Measurements from ENCODE around the gene ARHGAP9.
"Not testable (repeated sequence)": the region's sequence is repeated elsewhere in the genome, so short reads cannot be mapped to it uniquely, and the experiment has no call there.

Gene ARHGAP9

DNA sequence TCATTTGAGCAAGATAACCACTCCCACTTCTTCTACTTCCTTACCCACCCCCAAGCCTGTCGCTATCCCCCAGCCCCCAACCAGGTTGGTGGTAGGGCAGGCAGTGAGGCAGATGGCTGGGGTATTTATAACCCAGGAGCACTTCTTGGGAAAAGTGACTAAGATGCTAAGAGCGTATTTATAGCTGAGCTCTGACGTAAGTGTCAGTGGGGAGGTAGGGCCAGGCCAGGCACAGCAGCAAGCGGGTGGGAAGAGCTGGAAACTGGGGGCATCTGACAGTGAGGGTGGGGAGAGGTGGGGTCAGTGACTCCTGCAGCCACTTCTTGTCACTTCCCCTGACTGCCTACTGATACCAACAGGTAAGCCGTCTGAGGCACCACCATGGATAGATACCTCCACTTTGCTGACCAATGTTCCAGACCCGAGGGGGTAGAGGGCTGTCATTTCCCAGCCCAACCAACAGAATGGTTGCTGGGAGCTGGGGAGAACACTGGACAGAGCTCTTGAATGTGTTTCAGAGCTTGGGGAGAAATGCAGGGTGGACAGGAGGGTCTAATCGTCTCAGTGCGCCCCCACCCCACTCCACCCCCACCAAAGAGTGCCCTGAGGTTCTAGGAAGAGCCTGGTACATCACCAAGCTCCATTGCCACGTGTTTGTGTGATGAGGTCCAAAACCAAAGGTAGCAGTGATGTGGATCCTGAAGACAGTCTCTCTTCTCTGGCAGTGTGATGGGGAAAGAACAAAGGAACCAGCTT is 27.3 kb downstream of the ARHGAP9 start:
- no peaks in the 10 kb centered on the region for H3K27me3 ChIP-seq (ENCODE audit: control insufficient read depth, insufficient read depth, low read length)
- peaks cover 28% of the 10 kb centered on the region for H3K4me1 ChIP-seq (ENCODE audit: control insufficient read depth, low read depth, low read length)
- H3K36me3 ChIP-seq (ENCODE audit: control insufficient read depth, low read depth, low read length), result no peaks in the 10 kb centered on the region
- H3K9ac ChIP-seq (ENCODE audit: low read length), result no peak overlapping the region
- H3K4me3 ChIP-seq (ENCODE audit: low read length), result no peak overlapping the region
- no peaks in the 10 kb centered on the region for H3K9me3 ChIP-seq (ENCODE audit: control insufficient read depth, low read depth, low read length)
- H3K27ac ChIP-seq (ENCODE audit: low read length), result no peak overlapping the region

DNA sequence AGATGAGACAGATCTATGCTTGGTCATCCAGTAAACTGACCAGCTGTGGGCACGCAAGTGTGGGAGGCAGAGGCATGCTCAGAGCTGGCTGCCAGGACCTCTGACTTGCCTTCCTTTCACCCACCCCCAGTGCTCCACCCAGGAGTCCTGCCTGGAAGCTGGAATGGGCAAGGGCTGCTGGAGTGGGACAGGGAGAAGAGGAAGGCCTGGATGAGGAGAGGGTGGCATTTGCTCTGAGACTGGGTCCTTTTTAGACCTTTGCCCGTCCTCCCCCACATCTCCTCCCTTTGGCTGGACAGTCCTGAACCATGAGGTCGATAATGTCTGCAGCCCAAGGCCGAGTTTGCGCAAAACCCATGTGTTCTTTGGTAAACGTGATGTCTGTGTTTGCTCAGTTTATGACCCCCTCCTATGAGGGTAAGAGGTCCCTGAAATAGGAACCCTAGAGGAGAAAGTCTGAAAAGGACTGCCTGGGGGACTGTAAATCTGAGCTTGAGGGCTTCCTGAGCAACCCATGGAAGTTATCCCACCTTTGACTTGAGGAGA is 28.4 kb downstream of the ARHGAP9 start:
- no peak overlapping the region for H3K9ac ChIP-seq (ENCODE audit: low read length)
- no peaks in the 10 kb centered on the region for H3K9me3 ChIP-seq (ENCODE audit: control insufficient read depth, low read depth, low read length)
- no peak overlapping the region for H3K4me3 ChIP-seq (ENCODE audit: low read length)
- H3K36me3 ChIP-seq (ENCODE audit: control insufficient read depth, low read depth, low read length), result no peaks in the 10 kb centered on the region
- H3K4me1 ChIP-seq (ENCODE audit: control insufficient read depth, low read depth, low read length), result peaks cover 28% of the 10 kb centered on the region
- no peak overlapping the region for H3K27ac ChIP-seq (ENCODE audit: low read length)
- no peaks in the 10 kb centered on the region for H3K27me3 ChIP-seq (ENCODE audit: control insufficient read depth, insufficient read depth, low read length)

DNA sequence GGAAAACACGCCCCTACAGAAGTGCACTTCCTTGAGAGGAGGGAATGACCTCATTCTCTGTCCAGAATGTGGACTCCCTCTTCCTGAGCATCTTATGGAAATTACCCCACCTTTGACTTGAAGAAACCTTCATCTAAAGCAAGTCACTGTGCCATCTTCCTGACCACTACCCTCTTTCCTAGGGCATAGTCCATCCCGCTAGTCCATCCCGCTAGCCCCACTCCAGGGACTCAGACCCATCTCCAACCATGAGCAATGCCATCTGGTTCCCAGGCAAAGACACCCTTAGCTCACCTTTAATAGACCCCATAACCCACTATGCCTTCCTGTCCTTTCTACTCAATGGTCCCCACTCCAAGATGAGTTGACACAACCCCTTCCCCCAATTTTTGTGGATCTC is 29.6 kb downstream of the ARHGAP9 start:
- Histone ChIP-seq H3K27ac (ENCODE audit: low read length) (no peak overlapping the region), H3K9ac (ENCODE audit: low read length) (no peak overlapping the region), H3K36me3 (ENCODE audit: control insufficient read depth, low read depth, low read length) (no peaks in the 10 kb centered on the region), H3K4me1 (ENCODE audit: control insufficient read depth, low read depth, low read length) (peaks cover 18% of the 10 kb centered on the region), H3K4me3 (ENCODE audit: low read length) (no peak overlapping the region), H3K27me3 (ENCODE audit: control insufficient read depth, insufficient read depth, low read length) (no peaks in the 10 kb centered on the region), H3K9me3 (ENCODE audit: control insufficient read depth, low read depth, low read length) (no peaks in the 10 kb centered on the region)

DNA sequence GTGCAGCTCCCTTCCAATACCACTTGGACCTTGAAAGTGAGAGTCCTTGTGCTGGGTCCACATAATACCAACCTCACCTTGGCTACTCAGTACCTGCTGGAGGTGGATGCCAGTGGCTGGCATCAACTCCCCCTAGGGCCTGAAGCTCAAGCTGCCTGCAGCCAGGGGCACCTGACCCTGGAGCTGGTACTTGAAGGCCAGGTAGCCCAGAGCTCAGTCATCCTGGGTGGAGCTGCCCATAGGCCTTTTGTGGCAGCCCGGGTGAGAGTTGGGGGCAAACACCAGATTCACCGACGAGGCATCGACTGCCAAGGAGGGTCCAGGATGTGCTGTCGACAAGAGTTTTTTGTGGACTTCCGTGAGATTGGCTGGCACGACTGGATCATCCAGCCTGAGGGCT is 30.3 kb downstream of the ARHGAP9 start:
- Histone ChIP-seq H3K9me3 (ENCODE audit: control insufficient read depth, low read depth, low read length) (no peaks in the 10 kb centered on the region), H3K9ac (ENCODE audit: low read length) (no peak overlapping the region), H3K4me3 (ENCODE audit: low read length) (no peak overlapping the region), H3K27me3 (ENCODE audit: control insufficient read depth, insufficient read depth, low read length) (no peaks in the 10 kb centered on the region), H3K27ac (ENCODE audit: low read length) (no peak overlapping the region), H3K4me1 (ENCODE audit: control insufficient read depth, low read depth, low read length) (peaks cover 11% of the 10 kb centered on the region), H3K36me3 (ENCODE audit: control insufficient read depth, low read depth, low read length) (no peaks in the 10 kb centered on the region)

DNA sequence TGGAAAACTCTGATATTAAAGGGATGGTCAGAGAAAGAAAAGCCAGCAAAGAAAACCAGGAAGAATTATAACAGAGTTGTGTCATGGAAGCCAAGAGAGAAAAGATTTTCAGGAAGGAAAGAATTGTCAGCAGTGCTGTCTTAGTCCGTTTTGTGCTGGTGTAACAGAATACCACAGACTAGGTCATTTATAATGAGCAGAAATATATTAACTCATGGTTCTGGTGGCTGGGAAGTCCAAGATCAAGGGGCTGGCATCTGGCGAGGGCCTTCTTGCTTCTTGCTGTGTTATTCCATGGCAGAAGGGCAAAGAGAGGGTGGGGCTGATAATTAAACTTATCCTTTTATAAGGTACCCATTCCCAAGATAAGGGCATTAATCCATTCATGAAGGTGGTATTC is 31.0 kb downstream of the ARHGAP9 start:
- Histone ChIP-seq H3K27me3 (ENCODE audit: control insufficient read depth, insufficient read depth, low read length) (no peaks in the 10 kb centered on the region), H3K4me1 (ENCODE audit: control insufficient read depth, low read depth, low read length) (peaks cover 11% of the 10 kb centered on the region), H3K36me3 (ENCODE audit: control insufficient read depth, low read depth, low read length) (no peaks in the 10 kb centered on the region), H3K9me3 (ENCODE audit: control insufficient read depth, low read depth, low read length) (no peaks in the 10 kb centered on the region), H3K9ac (ENCODE audit: low read length) (no peak overlapping the region), H3K27ac (ENCODE audit: low read length) (no peak overlapping the region), H3K4me3 (ENCODE audit: low read length) (no peak overlapping the region)

DNA sequence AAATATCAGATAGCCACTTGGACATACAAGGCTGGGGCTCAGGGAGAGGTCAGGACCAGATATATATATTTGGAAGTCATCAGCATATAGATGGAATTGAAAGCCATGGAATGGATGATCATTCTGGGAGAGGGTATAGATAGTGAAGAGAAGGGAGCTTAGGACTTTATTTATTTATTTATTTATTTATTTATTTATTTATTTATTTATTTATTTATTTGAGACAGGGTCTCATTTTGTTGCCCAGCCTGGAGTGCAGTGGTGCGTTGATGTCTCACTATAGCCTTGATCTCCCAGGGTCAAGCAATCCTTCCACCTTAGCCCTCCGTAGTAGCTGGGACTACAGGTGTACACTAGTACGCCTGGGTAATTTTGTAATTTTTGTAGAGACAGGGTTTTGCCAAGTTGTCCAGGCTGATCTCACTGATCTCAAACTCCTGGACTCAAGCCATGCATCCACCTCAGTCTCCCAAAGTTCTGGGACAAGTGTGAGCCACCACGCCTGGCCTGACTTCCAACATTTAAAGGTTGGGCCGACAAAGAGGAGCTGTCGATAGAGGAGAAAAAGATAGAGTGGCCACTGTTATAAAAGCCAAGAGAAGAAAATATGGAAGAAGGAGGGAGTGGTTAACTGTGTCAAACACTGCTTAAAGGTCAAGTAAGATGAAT is 33.2 kb downstream of the ARHGAP9 start:
- no peak overlapping the region for H3K27ac ChIP-seq (ENCODE audit: low read length)
- H3K9ac ChIP-seq (ENCODE audit: low read length), result no peak overlapping the region

DNA sequence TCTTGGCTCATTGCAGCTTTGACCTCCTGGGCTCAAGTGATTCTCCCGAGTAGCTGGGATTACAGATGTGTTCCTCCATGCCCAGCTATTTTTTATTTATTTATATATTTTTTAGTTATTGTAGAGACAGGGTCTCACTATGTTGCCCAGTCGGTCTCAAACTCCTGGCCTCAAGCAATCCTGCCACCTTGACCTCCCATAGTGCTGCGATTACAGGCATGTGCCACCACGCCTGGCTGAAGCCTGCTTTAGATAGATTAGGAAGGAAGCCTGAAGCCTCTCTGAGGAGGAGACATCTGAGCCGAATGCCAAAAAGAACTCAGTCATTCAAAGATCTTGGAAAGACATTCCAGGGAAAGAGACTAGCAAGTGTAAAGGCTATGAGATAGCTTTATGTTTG is 34.9 kb downstream of the ARHGAP9 start:
- Histone ChIP-seq H3K27me3 (ENCODE audit: control insufficient read depth, insufficient read depth, low read length) (no peaks in the 10 kb centered on the region), H3K36me3 (ENCODE audit: control insufficient read depth, low read depth, low read length) (no peaks in the 10 kb centered on the region), H3K27ac (ENCODE audit: low read length) (no peak overlapping the region), H3K4me3 (ENCODE audit: low read length) (no peak overlapping the region), H3K9me3 (ENCODE audit: control insufficient read depth, low read depth, low read length) (no peaks in the 10 kb centered on the region), H3K9ac (ENCODE audit: low read length) (no peak overlapping the region), H3K4me1 (ENCODE audit: control insufficient read depth, low read depth, low read length) (no peaks in the 10 kb centered on the region)

More for the DNA sequence above, 33.2 kb downstream of the ARHGAP9 start:
- Histone ChIP-seq H3K4me3 (ENCODE audit: low read length) (no peak overlapping the region), H3K4me1 (ENCODE audit: control insufficient read depth, low read depth, low read length) (no peaks in the 10 kb centered on the region), H3K36me3 (ENCODE audit: control insufficient read depth, low read depth, low read length) (no peaks in the 10 kb centered on the region), H3K9me3 (ENCODE audit: control insufficient read depth, low read depth, low read length) (no peaks in the 10 kb centered on the region), H3K27me3 (ENCODE audit: control insufficient read depth, insufficient read depth, low read length) (no peaks in the 10 kb centered on the region)

DNA sequence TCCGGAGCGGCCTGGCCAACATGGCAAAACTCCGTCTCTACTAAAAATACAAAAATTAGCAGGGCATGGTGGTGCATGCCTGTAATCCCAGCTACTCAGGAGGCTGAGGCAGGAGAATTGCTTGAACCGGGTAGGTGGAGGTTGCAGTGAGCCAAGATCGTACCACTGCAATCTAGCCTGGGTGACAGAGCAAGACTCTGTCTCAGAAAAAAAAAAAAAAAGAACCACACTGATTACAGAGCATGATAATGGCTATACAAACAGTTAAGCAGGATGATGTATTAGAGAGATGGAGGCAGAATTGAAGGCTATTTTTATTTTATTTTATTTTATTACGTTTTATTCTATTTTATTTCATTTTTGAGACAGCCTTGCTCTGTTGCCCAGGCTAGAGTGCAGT is 35.3 kb downstream of the ARHGAP9 start:
- H3K36me3 ChIP-seq (ENCODE audit: control insufficient read depth, low read depth, low read length); H3K4me3 ChIP-seq (ENCODE audit: low read length); H3K9me3 ChIP-seq (ENCODE audit: control insufficient read depth, low read depth, low read length); H3K27me3 ChIP-seq (ENCODE audit: control insufficient read depth, insufficient read depth, low read length); H3K9ac ChIP-seq (ENCODE audit: low read length); H3K4me1 ChIP-seq (ENCODE audit: control insufficient read depth, low read depth, low read length); H3K27ac ChIP-seq (ENCODE audit: low read length): not testable (repeated sequence)

DNA sequence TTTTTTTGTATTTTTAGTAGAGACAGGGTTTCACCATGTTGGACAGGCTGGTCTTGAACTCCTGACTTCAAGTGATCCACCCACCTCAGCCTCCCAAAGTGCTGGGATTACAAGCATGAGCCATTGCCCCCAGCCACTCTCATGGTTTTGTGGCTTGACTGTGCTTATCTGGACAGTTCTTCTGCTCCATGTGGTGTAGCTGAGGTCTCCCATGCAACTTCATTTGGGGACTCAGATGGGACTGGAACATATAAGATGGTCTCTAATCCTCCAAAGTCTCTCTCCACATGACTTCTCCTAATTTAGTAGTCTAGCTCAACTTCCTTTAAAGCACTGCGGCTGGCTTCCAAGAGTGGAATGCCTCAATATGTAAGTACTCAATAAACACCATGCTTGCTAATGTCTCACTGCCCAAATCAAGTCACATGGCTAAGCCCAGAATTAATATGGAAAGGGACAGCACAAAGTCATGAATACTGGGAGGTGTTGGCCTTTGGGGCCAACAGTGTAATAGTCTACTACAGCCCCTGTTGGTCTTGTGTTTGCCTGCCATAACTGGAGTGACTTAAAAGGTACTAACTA is 37.7 kb downstream of the ARHGAP9 start:
- Histone ChIP-seq H3K36me3 (ENCODE audit: control insufficient read depth, low read depth, low read length) (no peaks in the 10 kb centered on the region), H3K27me3 (ENCODE audit: control insufficient read depth, insufficient read depth, low read length) (no peaks in the 10 kb centered on the region), H3K9ac (ENCODE audit: low read length) (no peak overlapping the region), H3K4me1 (ENCODE audit: control insufficient read depth, low read depth, low read length) (no peaks in the 10 kb centered on the region), H3K27ac (ENCODE audit: low read length) (no peak overlapping the region), H3K4me3 (ENCODE audit: low read length) (no peak overlapping the region), H3K9me3 (ENCODE audit: control insufficient read depth, low read depth, low read length) (no peaks in the 10 kb centered on the region)

DNA sequence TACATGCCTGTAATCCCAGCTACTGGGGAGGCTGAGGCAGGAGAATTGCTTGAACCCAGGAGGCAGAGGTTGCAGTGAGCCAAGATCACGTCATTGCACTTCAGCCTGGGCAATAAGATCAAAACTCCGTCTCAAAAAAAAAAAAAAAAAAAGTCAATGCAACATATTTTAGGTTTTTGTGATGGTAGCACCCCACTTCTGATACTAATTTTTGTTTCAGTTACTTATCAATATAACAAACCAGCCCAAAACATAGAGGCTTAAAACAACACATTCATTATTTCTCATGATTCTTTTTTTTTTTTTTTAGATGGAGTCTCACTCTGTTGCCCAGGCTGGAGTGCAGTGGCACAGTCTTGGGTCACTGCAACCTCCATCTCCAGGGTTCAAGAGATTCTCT is 38.3 kb downstream of the ARHGAP9 start:
- H3K9ac ChIP-seq (ENCODE audit: low read length); H3K27ac ChIP-seq (ENCODE audit: low read length); H3K4me3 ChIP-seq (ENCODE audit: low read length); H3K4me1 ChIP-seq (ENCODE audit: control insufficient read depth, low read depth, low read length); H3K9me3 ChIP-seq (ENCODE audit: control insufficient read depth, low read depth, low read length); H3K27me3 ChIP-seq (ENCODE audit: control insufficient read depth, insufficient read depth, low read length); H3K36me3 ChIP-seq (ENCODE audit: control insufficient read depth, low read depth, low read length): not testable (repeated sequence)

DNA sequence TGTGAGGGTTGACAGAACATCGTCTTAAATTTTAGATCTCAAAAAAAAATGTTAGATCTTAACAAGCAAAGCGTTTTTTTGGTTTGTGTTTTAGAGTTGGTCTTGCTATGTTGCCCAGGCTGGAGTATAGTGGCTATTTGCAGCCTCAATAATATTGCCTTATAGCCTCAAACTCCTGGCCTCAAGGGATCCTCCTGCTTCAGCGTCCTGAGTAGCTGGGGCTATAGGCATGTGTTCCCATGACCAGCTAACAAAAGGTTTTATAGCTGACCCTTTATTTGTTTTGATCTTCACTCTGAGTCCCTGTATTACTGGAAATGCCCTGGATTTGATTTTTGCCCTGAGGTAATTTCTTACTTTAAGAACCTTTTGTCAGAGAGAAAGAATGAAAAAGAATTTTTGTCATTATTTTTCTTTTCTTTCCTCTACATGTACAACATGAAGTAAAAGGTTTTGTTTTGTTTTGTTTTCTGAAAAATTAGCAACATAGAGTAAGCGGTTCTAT is 39.9 kb downstream of the ARHGAP9 start:
- Histone ChIP-seq H3K4me3 (ENCODE audit: low read length) (no peak overlapping the region), H3K27ac (ENCODE audit: low read length) (no peak overlapping the region), H3K36me3 (ENCODE audit: control insufficient read depth, low read depth, low read length) (no peaks in the 10 kb centered on the region), H3K9me3 (ENCODE audit: control insufficient read depth, low read depth, low read length) (no peaks in the 10 kb centered on the region), H3K9ac (ENCODE audit: low read length) (no peak overlapping the region), H3K27me3 (ENCODE audit: control insufficient read depth, insufficient read depth, low read length) (no peaks in the 10 kb centered on the region), H3K4me1 (ENCODE audit: control insufficient read depth, low read depth, low read length) (no peaks in the 10 kb centered on the region)

All from iPS-18a (cell line).